Stomach (tissue), 4 donors: Measurements from ENCODE around the gene TFCP2L1.

Experiments used
- CTCF ChIP-seq, 7 experiments: fragments of 450-650 bp in 4 of 7; fragments of 200-600 bp in 3 of 7; sonication (generic) in 3 of 7; IDR thresholded peaks; one replicate each; pipeline ENCODE4 v1.5.1; 2016 to 2019; ENCODE audit warnings: antibody characterized with exemption in 7 of 7, control low read depth in 2 of 7, mild to moderate bottlenecking in 1 of 7
- EP300 ChIP-seq: sonication (generic); formaldehyde crosslinking; IDR thresholded peaks from one replicate; pipeline ENCODE4 v1.6.1; 2017; ENCODE audit warnings: antibody characterized with exemption
- POLR2A ChIP-seq, 4 donors: fragments of 450-650 bp; IDR thresholded peaks; one replicate each; pipeline ENCODE4 v1.6.1; 2016; ENCODE audit warnings: antibody characterized with exemption in 4 of 4, control low read depth in 2 of 4, mild to moderate bottlenecking in 1 of 4, moderate library complexity in 1 of 4
- POLR2AphosphoS5 ChIP-seq, 3 donors: sonication (generic); formaldehyde crosslinking; IDR thresholded peaks; one replicate each; pipeline ENCODE4 v1.6.1; 2016; ENCODE audit warnings: antibody characterized with exemption in 3 of 3

GRCh38 chr2:121192576-121192975 lies 92.4 kb downstream of the TFCP2L1 start:
- TF ChIP-seq CTCF (IDR thresholded peaks at IDR 0.05) (no peak), POLR2A (IDR thresholded peaks at IDR 0.05) (no peak), EP300 (no peak), POLR2AphosphoS5 (IDR thresholded peaks at IDR 0.05) (no peak)
